ENCODE results near the gene KASH5. TPM values are rescaled to one million over a fixed set of nuclear protein-coding genes. Genes with fewer than 3 reads are reported as not detected.

The KASH5 gene
- total and polyA plus RNA-seq, 2 of the 8 experiments (the other 6 are each of a cell fraction or from before 2014, with no cell fraction given): 0.05 to 0.19 TPM

GRCh38 chr19:49415102-49415809 lies 27.2 kb downstream of the KASH5 start (continued):
- TF ChIP-seq CHD7 (IDR thresholded peaks at IDR 0.05; ENCODE audit: insufficient replicate concordance, low read length) (no peak), BRCA1 (IDR thresholded peaks at IDR 0.05; ENCODE audit: low read depth, low read length) (no peak), NRF1 (IDR thresholded peaks at IDR 0.05; ENCODE audit: low read depth, low read length) (no peak), POU5F1 (IDR thresholded peaks at IDR 0.05; ENCODE audit: low read depth, low read length) (no peak)
